SK-N-MC (cell line): ENCODE results near the gene SP140L.

Experiments
- EZH2 ChIP-seq: fragments of 200-600 bp; sonication (generic); IDR thresholded peaks from one replicate; pipeline ENCODE4 v1.6.1; 2017; ENCODE audit warnings: antibody characterized with exemption
- POLR2AphosphoS5 ChIP-seq: IDR thresholded peaks from 2 replicates; pipeline ENCODE4 v1.6.1; 2012; ENCODE audit warnings: mild to moderate bottlenecking, low read depth, low read length, borderline replicate concordance

GRCh38 chr2:230453006-230453405, 126.0 kb downstream of the SP140L start:
- no peak for TF ChIP-seq POLR2AphosphoS5
- TF ChIP-seq EZH2, result no peak
